ENCODE data around the gene ZNF362.

DNA sequence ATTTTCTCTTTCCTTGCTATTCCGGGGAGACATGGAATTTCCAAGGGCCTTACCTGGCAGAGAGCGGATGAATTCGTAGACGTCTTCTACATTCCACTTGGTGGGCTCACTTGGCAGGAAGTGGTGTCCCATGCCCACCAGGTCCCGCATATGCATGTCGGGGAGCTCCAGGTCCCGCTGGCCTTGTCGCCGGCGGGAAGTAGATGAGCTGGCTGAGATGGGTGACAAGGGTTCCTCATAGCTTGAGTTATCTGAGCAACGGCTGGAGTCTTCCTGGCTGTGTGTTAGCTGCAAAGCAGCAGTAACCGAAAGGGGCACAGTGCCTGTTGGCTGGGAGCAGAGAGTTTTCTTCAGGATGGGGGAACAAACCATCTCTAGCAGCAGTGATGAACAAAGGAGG, 72.5 kb downstream of the ZNF362 start:
- TF ChIP-seq POLR2A (IDR thresholded peaks at IDR 0.05): no peak
- TF ChIP-seq, protein P1, sequence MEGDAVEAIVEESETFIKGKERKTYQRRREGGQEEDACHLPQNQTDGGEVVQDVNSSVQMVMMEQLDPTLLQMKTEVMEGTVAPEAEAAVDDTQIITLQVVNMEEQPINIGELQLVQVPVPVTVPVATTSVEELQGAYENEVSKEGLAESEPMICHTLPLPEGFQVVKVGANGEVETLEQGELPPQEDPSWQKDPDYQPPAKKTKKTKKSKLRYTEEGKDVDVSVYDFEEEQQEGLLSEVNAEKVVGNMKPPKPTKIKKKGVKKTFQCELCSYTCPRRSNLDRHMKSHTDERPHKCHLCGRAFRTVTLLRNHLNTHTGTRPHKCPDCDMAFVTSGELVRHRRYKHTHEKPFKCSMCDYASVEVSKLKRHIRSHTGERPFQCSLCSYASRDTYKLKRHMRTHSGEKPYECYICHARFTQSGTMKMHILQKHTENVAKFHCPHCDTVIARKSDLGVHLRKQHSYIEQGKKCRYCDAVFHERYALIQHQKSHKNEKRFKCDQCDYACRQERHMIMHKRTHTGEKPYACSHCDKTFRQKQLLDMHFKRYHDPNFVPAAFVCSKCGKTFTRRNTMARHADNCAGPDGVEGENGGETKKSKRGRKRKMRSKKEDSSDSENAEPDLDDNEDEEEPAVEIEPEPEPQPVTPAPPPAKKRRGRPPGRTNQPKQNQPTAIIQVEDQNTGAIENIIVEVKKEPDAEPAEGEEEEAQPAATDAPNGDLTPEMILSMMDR (IDR thresholded peaks at IDR 0.05): no peak

Data from adrenal gland (tissue), 5 donors.